Esophagus squamous epithelium (tissue), 5 donors: Measurements from ENCODE around the gene ZNF385D. TPM values are rescaled to one million over a fixed set of nuclear protein-coding genes. Genes with fewer than 3 reads are reported as not detected.

Source experiments
- DNase-seq: peaks from one replicate; lab custom pipeline; 2025; lab: John Stamatoyannopoulos, UW
- H3K27ac ChIP-seq, 4 donors: fragments of 200-600 bp; sonication (generic); one replicate each; pipeline ENCODE4 v1.5.1; 2016 to 2019; ENCODE audit warnings: mild to moderate bottlenecking in 1 of 4
- H3K27me3 ChIP-seq, 4 donors: fragments of 200-600 bp; sonication (generic); 1 replicate in 3 of 4; 2 replicates in 1 of 4; pipeline versions ENCODE4 v1.5.1 to v1.6.0; 2017 to 2021; ENCODE audit warnings: antibody characterized with exemption in 1 of 4
- H3K36me3 ChIP-seq, 3 donors: fragments of 200-600 bp; sonication (generic); one replicate each; pipeline ENCODE4 v1.5.1; 2016 to 2019
- H3K4me1 ChIP-seq, 3 donors: fragments of 200-600 bp; sonication (generic); one replicate each; pipeline ENCODE4 v1.5.1; 2017 to 2019
- H3K4me3 ChIP-seq, 4 donors: fragments of 200-600 bp; sonication (generic); 1 replicate in 3 of 4; 2 replicates in 1 of 4; pipeline ENCODE4 v1.5.1; 2016 to 2019; ENCODE audit warnings: mild to moderate bottlenecking in 2 of 4, moderate library complexity in 1 of 4
- H3K9me3 ChIP-seq, 3 donors: fragments of 200-600 bp; sonication (generic); one replicate each; pipeline ENCODE4 v1.5.1; 2016 to 2019
- CTCF ChIP-seq, 6 experiments: fragments of 450-650 bp in 4 of 6; fragments of 200-600 bp in 2 of 6; sonication (generic) in 2 of 6; IDR thresholded peaks; one replicate each; pipeline ENCODE4 v1.5.1; 2016 to 2019; ENCODE audit warnings: antibody characterized with exemption in 6 of 6, mild to moderate bottlenecking in 4 of 6, moderate library complexity in 4 of 6
- POLR2A ChIP-seq, 4 donors: fragments of 450-650 bp; IDR thresholded peaks; one replicate each; pipeline ENCODE4 v1.6.1; 2017; ENCODE audit warnings: antibody characterized with exemption in 4 of 4, mild to moderate bottlenecking in 4 of 4, moderate library complexity in 3 of 4
- WGBS, 2 donors: methylation state at CpG; one replicate each; pipeline ENCODE4 v1.1.5; 2018; 5-methylcytosine and 5-hydroxymethylcytosine counted together
- intact Hi-C: fragments of 100-400 bp; cut with DNase I; formaldehyde crosslinking; loops from one replicate; pipeline ENCODE4 v1.15.0; 2022
- total RNA-seq, 4 donors: library from RNA; depleted of rRNA; stranded (reverse); fragments of >200 nt; gene quantifications; one replicate each; pipeline ENCODE4 v1.1.0, GENCODE V29; 2016
- donor health status: DM: yes; HTN: yes; CAD: no.

The ZNF385D gene
- total RNA-seq, 4 donors from 2014 or later = 0.04 to 3.4 (median 0.50) TPM

GRCh38 chr3:21777821-21778220 is 26.8 kb upstream of the ZNF385D start:
- no peaks in the 10 kb centered on the region for H3K9me3 ChIP-seq
- DNase-seq = no peak
- WGBS, 2 donors = 58 to 90% methylated on average over 2 of the region's 2 CpGs
- intact Hi-C loops = no loop called here
- TF ChIP-seq POLR2A (IDR thresholded peaks at IDR 0.05) = no peak
- TF ChIP-seq CTCF (IDR thresholded peaks at IDR 0.05) = no peak
- H3K27me3 ChIP-seq = no peaks in the 10 kb centered on the region
- no peak overlapping the region for H3K27ac ChIP-seq
- H3K36me3 ChIP-seq = no peaks in the 10 kb centered on the region
- H3K4me3 ChIP-seq = no peak overlapping the region
- no peaks in the 10 kb centered on the region for H3K4me1 ChIP-seq

- Histone ChIP-seq H3K27me3 (no peaks in the 10 kb centered on the region), H3K4me1 (no peaks in the 10 kb centered on the region), H3K9me3 (no peaks in the 10 kb centered on the region), H3K4me3 (no peak overlapping the region), H3K27ac (no peak overlapping the region), H3K36me3 (no peaks in the 10 kb centered on the region)
- no peak for DNase-seq
- intact Hi-C loops = no loop called here
- TF ChIP-seq POLR2A (IDR thresholded peaks at IDR 0.05) (no peak), CTCF (IDR thresholded peaks at IDR 0.05) (no peak)
- 54 to 60% methylated on average over 2 of the region's 2 CpGs for WGBS, 2 donors
Measured at GRCh38 chr3:21766002-21766401, 15.0 kb upstream of the ZNF385D start.

- WGBS, 2 donors = 45 to 51% methylated on average over 5 of the region's 5 CpGs
- no peaks in the 10 kb centered on the region for H3K27me3 ChIP-seq
- H3K27ac ChIP-seq = no peak overlapping the region
- no peak for DNase-seq
- no peaks in the 10 kb centered on the region for H3K36me3 ChIP-seq
- H3K4me3 ChIP-seq = no peak overlapping the region
- TF ChIP-seq CTCF (IDR thresholded peaks at IDR 0.05) (no peak), POLR2A (IDR thresholded peaks at IDR 0.05) (no peak)
- peaks cover 0 to 7% (median 0%) of the 10 kb centered on the region in 3 donors for H3K4me1 ChIP-seq
- H3K9me3 ChIP-seq = no peaks in the 10 kb centered on the region
- intact Hi-C loops = no loop called here
Measured at GRCh38 chr3:21755896-21756295, 4.9 kb upstream of the ZNF385D start.

- Histone ChIP-seq H3K9me3 (no peaks in the 10 kb centered on the region), H3K4me1 (peaks cover 0 to 18% (median 9%) of the 10 kb centered on the region in 3 donors), H3K4me3 (no peak overlapping the region), H3K27ac (no peak overlapping the region), H3K36me3 (no peaks in the 10 kb centered on the region), H3K27me3 (no peaks in the 10 kb centered on the region)
- intact Hi-C loops = no loop called here
- no peak for DNase-seq
- 69 to 72% methylated on average over 1 of the region's 1 CpG for WGBS, 2 donors
- TF ChIP-seq POLR2A (IDR thresholded peaks at IDR 0.05) (no peak), CTCF (IDR thresholded peaks at IDR 0.05) (no peak)
Measured at GRCh38 chr3:21754839-21755238, 3.8 kb upstream of the ZNF385D start.

- H3K4me1 ChIP-seq = peaks cover 0 to 18% (median 9%) of the 10 kb centered on the region in 3 donors
- no peaks in the 10 kb centered on the region for H3K9me3 ChIP-seq
- peak; percentile 24 to 32 (median 26) for TF ChIP-seq CTCF (IDR thresholded peaks at IDR 0.05)
- no peak for TF ChIP-seq POLR2A (IDR thresholded peaks at IDR 0.05)
- WGBS, 2 donors = 20 to 29% methylated on average over 3 of the region's 3 CpGs
- H3K36me3 ChIP-seq = no peaks in the 10 kb centered on the region
- no peak overlapping the region for H3K4me3 ChIP-seq
- no peak for DNase-seq
- no peaks in the 10 kb centered on the region for H3K27me3 ChIP-seq
- intact Hi-C loops = no loop called here
- H3K27ac ChIP-seq = no peak overlapping the region
Measured at GRCh38 chr3:21752749-21753347, 1.8 kb upstream of the ZNF385D start.
